Bronchial epithelial cell (primary cell): ENCODE results near the gene EPB41L5. TPM values are rescaled to one million over a fixed set of nuclear protein-coding genes. Genes with fewer than 3 reads are reported as not detected.
"Not testable (repeated sequence)": the region's sequence is repeated elsewhere in the genome, so short reads cannot be mapped to it uniquely, and the experiment has no call there.

ENCODE experiments used
- DNase-seq: peaks from one replicate; pipeline ENCODE4 v3.0.0-alpha.2; 2010; ENCODE audit warnings: low read depth
- FAIRE-seq: peaks from 2 replicates; lab custom pipeline; 2011; peaks lifted over from hg19 to GRCh38; lab: Jason Lieb, UNC
- H3K27me3 ChIP-seq: 2 replicates; pipeline ENCODE4 v1.5.1; 2011; ENCODE audit warnings: low read length; ENCODE audit not compliant: control insufficient read depth, insufficient read depth
- H3K36me3 ChIP-seq: 2 replicates; pipeline ENCODE4 v1.5.1; 2011; ENCODE audit warnings: low read length; ENCODE audit not compliant: control insufficient read depth, insufficient read depth
- H3K4me3 ChIP-seq: 2 replicates; pipeline ENCODE4 v1.5.1; 2011; ENCODE audit warnings: mild to moderate bottlenecking, low read depth, low read length, control low read depth
- total RNA-seq: library from RNA; depleted of rRNA; stranded (reverse); fragments of >200 nt; gene quantifications from 2 replicates; pipeline ENCODE4 v1.2.1, GENCODE V29; 2014
- TF ChIP-seq, protein P1 (sequence below): IDR thresholded peaks from 2 replicates; pipeline ENCODE4 v1.5.1; 2011; ENCODE audit warnings: mild to moderate bottlenecking, moderate library complexity, low read length, control low read depth, inconsistent platforms; ENCODE audit not compliant: insufficient read depth, severe bottlenecking

The EPB41L5 gene
- total RNA-seq, 1 donor from 2014 or later: 34.5 TPM

DNA sequence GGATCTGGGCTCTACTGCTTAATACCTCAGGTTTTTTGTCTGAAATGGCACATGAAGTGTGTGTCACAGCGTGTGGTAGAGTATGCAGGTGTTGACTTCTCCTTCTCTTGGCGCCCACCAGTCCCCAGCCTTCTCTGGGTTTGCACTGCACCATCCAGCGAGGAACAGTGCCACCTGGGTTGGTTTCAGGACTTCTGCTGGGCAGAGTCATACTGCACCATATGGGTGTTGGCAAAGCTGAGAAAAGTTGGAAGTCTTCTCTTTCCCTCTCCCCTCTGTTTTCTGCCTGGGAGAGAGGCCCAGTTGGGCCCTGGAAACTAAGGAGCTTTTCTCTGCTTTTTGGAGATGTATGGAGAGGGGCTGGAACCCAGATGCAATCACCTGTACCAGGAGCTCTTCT, 166.5 kb downstream of the EPB41L5 start:
- H3K36me3 ChIP-seq: peaks cover 1% of the 10 kb centered on the region
- no peak overlapping the region for H3K4me3 ChIP-seq
- no peak for DNase-seq
- peak; percentile 32 for FAIRE-seq
- H3K27me3 ChIP-seq: no peaks in the 10 kb centered on the region
- TF ChIP-seq, protein P1, sequence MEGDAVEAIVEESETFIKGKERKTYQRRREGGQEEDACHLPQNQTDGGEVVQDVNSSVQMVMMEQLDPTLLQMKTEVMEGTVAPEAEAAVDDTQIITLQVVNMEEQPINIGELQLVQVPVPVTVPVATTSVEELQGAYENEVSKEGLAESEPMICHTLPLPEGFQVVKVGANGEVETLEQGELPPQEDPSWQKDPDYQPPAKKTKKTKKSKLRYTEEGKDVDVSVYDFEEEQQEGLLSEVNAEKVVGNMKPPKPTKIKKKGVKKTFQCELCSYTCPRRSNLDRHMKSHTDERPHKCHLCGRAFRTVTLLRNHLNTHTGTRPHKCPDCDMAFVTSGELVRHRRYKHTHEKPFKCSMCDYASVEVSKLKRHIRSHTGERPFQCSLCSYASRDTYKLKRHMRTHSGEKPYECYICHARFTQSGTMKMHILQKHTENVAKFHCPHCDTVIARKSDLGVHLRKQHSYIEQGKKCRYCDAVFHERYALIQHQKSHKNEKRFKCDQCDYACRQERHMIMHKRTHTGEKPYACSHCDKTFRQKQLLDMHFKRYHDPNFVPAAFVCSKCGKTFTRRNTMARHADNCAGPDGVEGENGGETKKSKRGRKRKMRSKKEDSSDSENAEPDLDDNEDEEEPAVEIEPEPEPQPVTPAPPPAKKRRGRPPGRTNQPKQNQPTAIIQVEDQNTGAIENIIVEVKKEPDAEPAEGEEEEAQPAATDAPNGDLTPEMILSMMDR: no peak

DNA sequence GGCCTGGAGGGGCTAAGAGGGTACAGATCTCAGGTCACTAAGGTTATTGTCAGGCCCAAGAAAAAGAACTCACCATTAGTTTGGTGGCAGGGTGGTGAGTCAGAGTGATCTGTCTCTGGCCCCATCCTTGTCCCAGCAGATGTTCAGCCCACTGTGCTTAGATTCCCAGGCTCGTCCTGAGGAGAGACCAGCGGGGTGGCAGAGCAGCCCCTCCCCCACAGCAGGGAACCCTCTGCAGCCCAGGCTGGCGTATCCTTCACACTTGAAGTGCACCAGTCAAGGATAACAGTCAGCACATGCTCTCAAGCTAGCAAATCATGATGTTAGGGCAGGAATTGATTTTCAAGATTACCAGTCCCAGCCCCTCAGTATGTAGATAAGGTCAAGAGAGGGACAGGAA, 167.2 kb downstream of the EPB41L5 start:
- DNase-seq (no peak), FAIRE-seq (no peak)
- Histone ChIP-seq H3K4me3 (no peak overlapping the region), H3K27me3 (no peaks in the 10 kb centered on the region), H3K36me3 (peaks cover 1% of the 10 kb centered on the region)
- TF ChIP-seq, protein P1: no peak

DNA sequence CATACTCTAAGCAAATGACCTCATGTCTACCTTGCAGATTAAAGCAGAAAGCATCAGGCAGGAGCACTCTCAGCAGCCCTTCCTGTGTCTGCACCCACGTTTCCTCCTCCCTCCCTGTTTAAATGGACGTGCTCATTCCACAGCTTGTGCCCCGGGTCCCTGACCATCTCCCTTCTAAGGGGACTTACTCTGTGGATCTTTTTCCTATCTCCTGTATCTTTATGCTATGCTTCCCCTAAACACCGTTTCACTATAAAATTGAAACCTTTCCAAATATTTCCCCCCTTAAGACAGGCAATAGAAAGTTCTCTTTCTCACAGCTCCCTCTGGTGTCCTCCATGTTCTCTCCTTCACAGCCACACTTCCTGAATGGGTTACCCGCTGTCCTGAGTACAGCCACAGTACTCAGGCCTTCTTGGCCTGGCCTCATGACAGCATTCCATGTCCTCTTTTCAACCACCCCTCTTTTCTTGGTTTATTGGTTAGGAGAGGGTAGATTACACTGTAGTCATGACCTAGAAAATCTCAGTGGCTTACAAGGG, 169.2 kb downstream of the EPB41L5 start:
- FAIRE-seq (no peak), DNase-seq (no peak)
- Histone ChIP-seq H3K27me3 (no peaks in the 10 kb centered on the region), H3K4me3 (no peak overlapping the region), H3K36me3 (peaks cover 1% of the 10 kb centered on the region)
- TF ChIP-seq, protein P1: no peak

DNA sequence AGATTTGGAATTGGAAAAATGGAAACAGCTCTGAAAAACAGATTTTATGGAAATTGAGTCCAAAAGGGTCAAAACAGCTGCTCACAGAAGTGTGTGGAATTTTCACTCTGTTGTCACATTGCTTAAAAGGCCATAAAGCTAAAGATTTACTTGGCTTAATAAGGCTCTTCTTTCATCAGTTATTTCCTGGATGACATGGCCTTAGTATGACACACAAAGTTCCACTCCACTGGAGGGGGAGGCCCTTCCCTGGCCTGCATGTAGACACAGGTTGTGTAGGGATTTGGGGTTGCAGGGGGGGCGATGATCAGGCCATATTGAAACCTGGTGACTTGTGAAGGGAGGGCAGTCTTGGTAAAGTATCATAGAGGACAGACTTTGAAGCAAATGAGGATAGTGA, 176.3 kb downstream of the EPB41L5 start:
- TF ChIP-seq, protein P1: no peak
- no peaks in the 10 kb centered on the region for H3K27me3 ChIP-seq
- FAIRE-seq (no peak), DNase-seq (peak; percentile 18)
- no peaks in the 10 kb centered on the region for H3K36me3 ChIP-seq
- H3K4me3 ChIP-seq: no peak overlapping the region

DNA sequence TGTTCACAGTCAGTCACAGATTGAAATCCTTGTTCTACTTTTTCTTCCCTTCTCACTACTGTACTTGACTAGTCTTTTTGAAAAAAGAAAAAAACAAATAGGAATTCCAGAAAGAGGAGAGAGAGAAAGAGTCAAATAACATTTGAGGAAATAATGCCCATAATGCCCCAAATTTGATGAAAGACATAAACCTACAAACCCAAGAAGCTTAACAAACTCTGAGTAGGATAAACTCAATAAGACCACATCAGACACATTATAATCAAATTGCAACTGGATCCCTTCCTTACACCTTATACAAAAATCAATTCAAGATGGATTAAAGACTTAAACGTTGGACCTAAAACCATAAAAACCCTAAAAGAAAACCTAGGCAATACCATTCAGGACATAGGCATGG, 179.4 kb downstream of the EPB41L5 start:
- no peak overlapping the region for H3K4me3 ChIP-seq
- no peaks in the 10 kb centered on the region for H3K36me3 ChIP-seq
- H3K27me3 ChIP-seq: no peaks in the 10 kb centered on the region
- TF ChIP-seq, protein P1: no peak
- DNase-seq (peak; percentile 30), FAIRE-seq (no peak)

DNA sequence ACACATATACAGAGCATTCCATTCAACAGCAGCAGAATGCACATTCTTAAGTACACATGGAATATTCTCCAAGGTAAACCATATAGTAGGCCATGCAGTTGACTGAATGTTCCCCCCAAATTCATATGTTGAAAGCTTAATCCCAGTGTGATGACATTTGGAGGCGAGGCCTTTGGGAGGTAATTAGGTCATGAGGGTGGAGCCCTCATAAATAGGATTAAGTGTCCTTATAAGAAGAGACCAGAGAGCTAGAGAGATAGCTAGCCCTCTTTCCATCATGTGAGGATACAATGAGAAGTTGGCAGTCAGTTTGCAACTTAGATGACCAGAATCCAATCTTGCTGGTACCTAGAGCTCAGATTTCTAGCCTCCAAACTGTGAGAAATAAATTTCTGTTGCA, 182.7 kb downstream of the EPB41L5 start:
- DNase-seq (no peak), FAIRE-seq (no peak)
- TF ChIP-seq, protein P1: no peak
- Histone ChIP-seq H3K4me3 (no peak overlapping the region), H3K36me3 (no peaks in the 10 kb centered on the region), H3K27me3 (no peaks in the 10 kb centered on the region)

DNA sequence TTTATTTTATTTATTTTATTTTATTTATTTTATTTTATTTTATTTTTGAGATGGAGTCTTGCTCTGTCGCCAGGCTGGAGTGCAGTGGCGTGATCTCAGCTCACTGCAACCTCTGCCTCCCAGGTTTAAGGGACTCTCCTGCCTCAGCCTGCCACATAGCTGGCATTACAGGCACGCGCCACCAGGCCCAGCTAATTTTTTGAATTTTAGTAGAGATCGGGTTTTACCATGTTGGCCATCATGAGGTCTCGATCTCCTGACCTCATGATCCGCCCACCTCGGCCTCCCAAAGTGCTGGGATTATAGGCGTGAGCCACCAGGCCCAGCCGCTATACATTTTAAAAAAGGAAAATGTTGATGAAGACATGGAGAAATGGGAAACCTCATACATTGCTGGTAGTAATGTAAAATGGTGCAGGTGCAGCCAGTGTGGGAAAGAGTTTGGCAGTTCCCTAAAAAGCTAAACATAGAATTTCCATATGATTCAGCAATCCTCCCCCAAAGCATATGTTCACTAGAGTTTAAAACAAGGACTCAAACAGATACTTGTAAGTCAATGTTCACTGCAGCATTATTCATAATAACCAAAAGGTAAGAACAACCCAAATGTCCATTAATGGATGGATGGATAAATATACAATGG, 187.1 kb downstream of the EPB41L5 start:
- not testable (repeated sequence) for FAIRE-seq, DNase-seq, H3K36me3 ChIP-seq, H3K4me3 ChIP-seq, H3K27me3 ChIP-seq
